NCI-H2196 treated with DMSO at 0.1 percent for 48 hours (cell line): Measurements from ENCODE around the gene PNMA6E.
"Not testable (repeated sequence)": the region's sequence is repeated elsewhere in the genome, so short reads cannot be mapped to it uniquely, and the experiment has no call there.

Experiments
- DNase-seq: peaks from one replicate; lab custom pipeline; 2025; ENCODE audit not compliant: unreplicated experiment; lab: John Stamatoyannopoulos, UW

Gene PNMA6E

GRCh38 chrX:153408871-153409351 lies 7.8 kb upstream of the PNMA6E start:
- DNase-seq: no peak

GRCh38 chrX:153408221-153408721 lies 7.1 kb upstream of the PNMA6E start:
- DNase-seq: no peak

- DNase-seq: no peak
These were observed 6.6 kb upstream of the PNMA6E start for GRCh38 chrX:153407736-153408135.

GRCh38 chrX:153406903-153407302 lies 5.8 kb upstream of the PNMA6E start:
- DNase-seq: no peak

- no peak for DNase-seq
These were observed 4.9 kb upstream of the PNMA6E start for GRCh38 chrX:153406011-153406410.

GRCh38 chrX:153405426-153405825 lies 4.3 kb upstream of the PNMA6E start:
- DNase-seq: no peak

- DNase-seq: not testable (repeated sequence)
These were observed 3.2 kb upstream of the PNMA6E start for GRCh38 chrX:153404333-153404732.

- no peak for DNase-seq
These were observed 711 bp downstream of the PNMA6E start for GRCh38 chrX:153400146-153401132.

GRCh38 chrX:153398275-153398960 lies 2.7 kb downstream of the PNMA6E start:
- no peak for DNase-seq

- peak; percentile 5 for DNase-seq
These were observed 3.7 kb downstream of the PNMA6E start for GRCh38 chrX:153397256-153397960.

- DNase-seq: no peak
These were observed 4.6 kb downstream of the PNMA6E start for GRCh38 chrX:153396320-153397195.

- DNase-seq: no peak
These were observed 5.4 kb downstream of the PNMA6E start for GRCh38 chrX:153395613-153396319.

GRCh38 chrX:153394612-153395011 lies 6.5 kb downstream of the PNMA6E start:
- no peak for DNase-seq

- no peak for DNase-seq
These were observed 8.4 kb downstream of the PNMA6E start for GRCh38 chrX:153392642-153393321.

GRCh38 chrX:153389460-153389768 lies 11.7 kb downstream of the PNMA6E start:
- not testable (repeated sequence) for DNase-seq

GRCh38 chrX:153388722-153389459 lies 12.3 kb downstream of the PNMA6E start:
- DNase-seq: no peak

GRCh38 chrX:153387987-153388721 lies 13.0 kb downstream of the PNMA6E start:
- DNase-seq: no peak

GRCh38 chrX:153387345-153387744 lies 13.8 kb downstream of the PNMA6E start:
- no peak for DNase-seq
